Hematopoietic multipotent progenitor cell treated with erythropoietin and hydrocortisone succinate and interleukin-3 and kit ligand, for 15 days (in vitro differentiated cells): ENCODE results near the gene L2HGDH.
"Not testable (repeated sequence)": the region's sequence is repeated elsewhere in the genome, so short reads cannot be mapped to it uniquely, and the experiment has no call there.

Experiments used
- DNase-seq: peaks from one replicate; pipeline ENCODE4 v3.0.0-alpha.2; 2015; ENCODE audit warnings: low spot score

L2HGDH gene

DNA sequence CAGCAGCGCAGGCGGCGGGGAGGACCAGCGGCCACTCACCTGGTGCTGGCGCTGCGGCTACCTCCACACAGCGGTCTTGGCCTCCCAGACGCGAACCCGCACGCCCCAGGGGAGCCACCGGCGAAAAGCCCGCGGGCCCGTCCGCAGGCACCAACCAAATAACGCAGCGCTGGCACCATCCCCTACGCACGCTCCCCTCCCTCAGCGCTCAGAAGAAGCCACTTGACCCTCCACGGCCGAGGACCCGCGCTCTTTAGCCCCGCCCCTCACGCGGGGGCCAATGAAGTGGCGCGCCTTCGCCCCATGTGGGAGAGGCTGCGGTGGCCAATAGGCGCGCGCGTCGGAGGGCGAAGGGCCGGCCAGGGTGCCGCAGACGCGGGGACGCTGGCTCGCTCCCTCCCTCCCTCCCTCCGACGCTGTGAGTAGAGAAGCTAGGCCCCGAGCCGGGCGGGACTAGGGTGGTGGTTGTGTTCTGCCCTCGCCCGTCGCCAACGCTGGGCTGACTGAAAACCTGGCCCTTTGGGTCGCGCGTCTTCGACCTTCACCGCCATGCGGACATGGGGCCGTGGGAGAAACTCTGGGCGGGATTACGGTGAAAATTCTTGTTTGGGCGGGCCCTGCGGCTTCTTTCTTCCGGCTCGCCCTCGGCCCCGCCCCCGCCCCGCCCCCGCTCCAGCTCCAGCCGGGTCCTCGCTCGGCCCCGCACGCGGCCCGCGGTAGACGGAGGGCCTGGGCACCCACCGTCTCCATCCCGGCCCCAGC, at the start of gene L2HGDH, which contains the start of gene DMAC2L:
Gene L2HGDH (minus strand): TSS at position 258 of the 762 bp plus-strand sequence. CDS start 79 bp downstream, at position 179.
Gene DMAC2L (plus strand): TSS at position 353 of the 762 bp plus-strand sequence. CDS start 9,164 bp downstream, outside the sequence.
- peak; percentile 94 for DNase-seq

- DNase-seq, result no peak
Observed at GRCh38 chr14:50360851-50361250, 48.8 kb upstream of the L2HGDH start.

- DNase-seq, result no peak
Observed at GRCh38 chr14:50360093-50360492, 48.1 kb upstream of the L2HGDH start.

DNA sequence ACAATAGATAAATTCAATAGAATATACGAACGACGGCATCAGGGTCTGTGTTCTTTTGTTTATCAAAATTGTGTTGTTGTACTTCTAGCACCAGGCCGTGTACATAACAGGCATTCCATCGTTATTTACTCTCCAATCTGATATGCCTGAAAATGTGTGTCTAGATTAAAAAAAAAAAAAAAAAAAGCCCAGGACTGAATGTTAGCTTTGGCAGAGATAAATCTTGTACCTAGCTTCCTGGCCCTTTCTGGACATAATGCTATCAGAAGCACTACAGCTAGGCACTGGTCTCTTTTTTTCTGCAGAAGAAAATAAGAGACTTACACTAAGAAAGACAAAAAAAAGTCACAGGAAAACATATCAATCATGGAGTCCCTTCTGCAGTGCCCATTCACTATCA, 47.6 kb upstream of the L2HGDH start:
- DNase-seq, result no peak

DNA sequence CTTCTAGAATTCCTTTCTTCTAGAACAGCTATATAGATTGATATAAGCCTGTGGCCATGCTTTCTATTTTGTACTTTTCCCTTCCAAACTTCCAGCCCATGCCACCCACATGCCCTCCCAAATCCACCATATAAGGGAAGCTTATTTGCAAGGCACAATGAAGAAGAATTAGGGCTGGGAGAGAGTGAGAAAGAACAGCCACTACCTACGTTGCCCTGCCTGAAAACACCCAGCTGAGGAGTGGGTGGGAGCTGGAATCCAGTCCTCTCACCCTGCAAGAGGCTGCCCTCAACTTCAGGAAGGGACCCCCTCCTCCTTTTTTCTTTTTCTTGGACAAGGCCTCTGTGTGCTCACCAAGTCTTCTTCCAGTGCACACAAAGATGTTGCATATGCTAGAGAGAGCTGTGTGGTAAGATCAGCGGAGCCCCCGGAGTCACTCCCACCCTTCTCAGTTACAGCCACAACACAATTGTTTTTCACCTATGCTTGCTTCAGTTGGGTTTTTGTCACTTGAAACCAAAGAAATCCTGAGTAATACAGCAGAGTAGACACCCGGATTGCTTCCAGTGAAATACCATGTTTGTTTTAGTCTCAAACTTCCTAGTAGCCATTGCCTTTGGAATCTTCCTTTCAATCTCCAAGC, 45.8 kb upstream of the L2HGDH start:
- DNase-seq, result no peak

GRCh38 chr14:50357124-50357523, 45.1 kb upstream of the L2HGDH start:
- no peak for DNase-seq

GRCh38 chr14:50356283-50356682, 44.3 kb upstream of the L2HGDH start:
- not testable (repeated sequence) for DNase-seq

- DNase-seq, result no peak
Observed at GRCh38 chr14:50355692-50356091, 43.7 kb upstream of the L2HGDH start.

DNA sequence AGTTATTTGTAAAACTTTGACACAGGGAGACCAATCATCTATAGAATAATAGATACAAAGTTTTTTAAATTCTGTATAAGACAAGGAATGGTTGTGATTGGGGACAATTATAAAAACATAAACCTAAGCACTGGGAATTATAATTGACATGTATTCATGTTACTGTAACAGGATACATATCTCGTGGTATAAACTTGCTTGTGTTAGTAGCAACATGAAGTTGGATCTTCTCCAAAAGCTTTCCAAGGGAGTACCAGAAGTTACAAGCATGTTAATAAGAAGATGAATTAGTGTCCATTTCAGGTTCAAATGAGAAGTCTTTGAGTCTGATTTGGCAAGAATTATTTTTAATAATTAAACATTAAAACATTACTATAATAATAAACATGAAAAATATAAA, 42.5 kb upstream of the L2HGDH start:
- no peak for DNase-seq

GRCh38 chr14:50353126-50353525, 41.1 kb upstream of the L2HGDH start:
- DNase-seq, result no peak

DNA sequence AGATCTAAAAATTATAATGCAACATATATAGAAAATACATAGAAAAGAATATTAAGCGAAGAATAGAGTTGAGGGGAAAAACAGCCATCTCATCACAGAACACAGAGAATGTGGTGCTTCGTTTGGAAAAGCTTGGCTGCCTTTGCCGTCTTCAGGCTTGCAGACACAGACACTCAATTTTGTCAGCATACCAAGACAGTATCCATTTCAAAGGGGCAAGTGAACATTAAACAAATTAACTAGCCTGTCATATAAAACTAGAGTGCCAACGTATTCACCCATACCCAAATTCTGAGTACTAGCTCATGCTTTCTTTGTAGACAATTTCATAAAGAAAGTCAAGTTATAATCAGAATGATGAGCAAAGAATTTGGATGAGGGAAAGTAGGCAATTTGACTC, 40.6 kb upstream of the L2HGDH start:
- DNase-seq, result no peak

GRCh38 chr14:50350975-50351374, 38.9 kb upstream of the L2HGDH start:
- no peak for DNase-seq

- no peak for DNase-seq
Observed at GRCh38 chr14:50348933-50349332, 36.9 kb upstream of the L2HGDH start.

GRCh38 chr14:50347521-50347920, 35.5 kb upstream of the L2HGDH start:
- no peak for DNase-seq

- no peak for DNase-seq
Observed at GRCh38 chr14:50345846-50346422, 33.9 kb upstream of the L2HGDH start.

- DNase-seq, result peak; percentile 27
Observed at GRCh38 chr14:50344876-50345563, 33.0 kb upstream of the L2HGDH start.

DNA sequence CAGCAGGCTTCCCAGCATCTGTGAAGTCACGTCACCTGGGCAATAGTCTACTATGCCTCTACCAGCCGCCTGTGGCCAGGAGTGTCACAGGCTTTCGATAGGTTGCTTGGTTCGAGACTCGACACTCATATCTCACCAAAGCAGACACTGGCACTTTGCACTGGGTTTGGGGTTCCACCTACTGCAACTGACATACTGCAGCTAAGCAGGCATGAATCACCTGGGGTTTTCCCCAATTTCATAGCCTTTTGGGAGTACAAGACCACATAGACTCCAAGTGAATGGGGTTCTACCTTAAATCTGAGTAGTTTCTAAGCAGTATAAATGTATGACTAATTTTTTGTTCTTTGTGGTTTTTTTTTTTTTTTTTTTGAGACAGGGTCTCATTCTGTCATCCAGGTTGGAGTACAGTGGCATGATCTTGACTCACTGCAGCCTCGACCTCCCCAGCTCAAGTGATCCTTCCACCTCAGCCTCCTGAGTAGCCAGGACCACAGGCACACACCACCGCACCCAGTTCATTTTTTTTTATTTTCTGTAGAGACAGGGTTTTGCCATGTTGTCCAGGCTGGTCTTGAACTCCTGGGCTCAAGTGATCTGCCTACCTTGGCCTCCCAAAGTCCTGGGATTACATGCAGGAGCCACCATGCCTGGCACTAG, 32.2 kb upstream of the L2HGDH start:
- peak; percentile 93 for DNase-seq

DNA sequence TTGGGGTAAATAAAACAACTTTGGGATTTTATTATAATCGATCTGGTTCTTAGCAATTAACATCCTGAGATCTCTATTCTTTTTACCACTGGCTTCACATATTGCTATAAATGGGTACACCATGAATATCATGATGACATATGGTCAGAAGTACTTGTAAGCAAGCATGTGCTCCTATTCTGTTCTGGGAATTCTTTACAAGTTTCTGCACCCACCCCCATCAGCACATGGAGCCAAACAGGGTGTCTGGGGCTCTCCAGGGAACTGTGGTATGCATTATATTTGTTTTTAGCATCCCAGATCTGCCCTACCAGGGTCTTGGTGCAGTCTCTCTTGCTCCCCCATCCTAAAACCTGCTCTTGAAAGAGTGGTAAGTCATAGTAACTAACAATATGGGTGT, 31.4 kb upstream of the L2HGDH start:
- peak; percentile 47 for DNase-seq

GRCh38 chr14:50342221-50343078, 30.4 kb upstream of the L2HGDH start:
- DNase-seq, result peak; percentile 96

GRCh38 chr14:50340963-50341362, 28.9 kb upstream of the L2HGDH start:
- peak; percentile 31 for DNase-seq

- DNase-seq, result no peak
Observed at GRCh38 chr14:50340045-50340444, 28.0 kb upstream of the L2HGDH start.
